Activated B cell treated with CpG ODN at 0.5 μM for 24 hours (primary cell): ENCODE measurements around the gene CREB3L2. TPM values are rescaled to one million over a fixed set of nuclear protein-coding genes. Genes with fewer than 3 reads are reported as not detected.

Source experiments
- ATAC-seq: fragments of 200-7000 bp; cut with Tn5 transposase; one replicate; pipeline ENCODE4 v1.10.0; 2021; ENCODE audit warnings: low read depth, mild to moderate bottlenecking, moderate library complexity
- CTCF ChIA-PET: fragments of 350-600 bp; sonication (Branson Sonifier 250); formaldehyde crosslinking; loops from one replicate; lab custom pipeline; 2021; ENCODE audit warnings: antibody characterized with exemption; lab: Charles Lee
- POLR2A ChIA-PET: fragments of 350-600 bp; sonication (Branson Sonifier 250); formaldehyde crosslinking; loops from one replicate; lab custom pipeline; 2021; ENCODE audit warnings: antibody characterized with exemption; lab: Charles Lee
- DNase-seq: peaks from one replicate; pipeline ENCODE4 v3.0.0; 2022
- H3K27ac Mint-ChIP-seq: one replicate; pipeline ENCODE4 v1.8.0; 2020; ENCODE audit warnings: mixed read lengths
- H3K27me3 Mint-ChIP-seq: one replicate; pipeline ENCODE4 v1.8.0; 2021; ENCODE audit warnings: mixed read lengths
- H3K36me3 Mint-ChIP-seq: one replicate; pipeline ENCODE4 v1.8.0; 2021; ENCODE audit warnings: low read depth, mixed read lengths
- H3K4me1 Mint-ChIP-seq: one replicate; pipeline ENCODE4 v1.8.0; 2021; ENCODE audit warnings: mixed read lengths
- H3K4me3 Mint-ChIP-seq: one replicate; pipeline ENCODE4 v1.8.0; 2020; ENCODE audit warnings: mild to moderate bottlenecking, mixed read lengths
- H3K9me3 Mint-ChIP-seq: one replicate; pipeline ENCODE4 v1.8.0; 2020; ENCODE audit warnings: mixed read lengths
- intact Hi-C: fragments of 100-400 bp; cut with micrococcal nuclease; formaldehyde crosslinking; loops from one replicate; pipeline ENCODE4 v1.15.1; 2024
- total RNA-seq: library from RNA; stranded (reverse); gene quantifications from 2 replicates; pipeline ENCODE4 v1.2.3, GENCODE V29; 2022
- TF ChIP-seq, protein P1 (sequence below): fragments of 200-600 bp; IDR thresholded peaks from one replicate; pipeline ENCODE4 v1.8.0; 2022; ENCODE audit warnings: antibody characterized with exemption, mild to moderate bottlenecking

The CREB3L2 gene
- total RNA-seq, 1 donor from 2014 or later, result 21.7 TPM

DNA sequence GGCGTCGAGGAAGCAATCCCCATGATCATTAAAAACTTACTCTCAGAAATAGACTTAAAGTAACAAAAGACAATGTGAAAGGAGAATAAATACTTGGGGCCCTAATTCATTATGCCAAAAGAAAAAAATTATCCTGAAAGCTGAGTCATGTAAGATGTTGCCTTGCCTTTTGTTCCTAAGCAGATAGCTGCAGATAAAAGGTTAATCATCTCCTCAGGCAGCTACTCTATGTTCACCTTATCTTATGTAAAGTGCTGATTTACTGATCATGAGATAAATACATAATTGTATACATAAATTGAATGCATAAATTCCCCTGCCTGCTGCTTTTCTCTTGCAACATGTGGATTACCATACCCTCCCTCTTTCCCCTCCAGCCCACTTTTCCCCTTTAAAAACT is 28.1 kb upstream of the CREB3L2 start:
- ATAC-seq, result no peak
- Mint-ChIP-seq H3K4me1 (peaks cover 89% of the 10 kb centered on the region), H3K4me3 (no peak overlapping the region), H3K36me3 (peaks cover 4% of the 10 kb centered on the region), H3K9me3 (peaks cover 7% of the 10 kb centered on the region), H3K27ac (peak overlapping the region; percentile 70), H3K27me3 (no peaks in the 10 kb centered on the region)
- intact Hi-C loops, result no loop called here
- POLR2A ChIA-PET, result no interaction called here
- CTCF ChIA-PET, result no interaction called here
- DNase-seq, result no peak
- TF ChIP-seq, protein P1, sequence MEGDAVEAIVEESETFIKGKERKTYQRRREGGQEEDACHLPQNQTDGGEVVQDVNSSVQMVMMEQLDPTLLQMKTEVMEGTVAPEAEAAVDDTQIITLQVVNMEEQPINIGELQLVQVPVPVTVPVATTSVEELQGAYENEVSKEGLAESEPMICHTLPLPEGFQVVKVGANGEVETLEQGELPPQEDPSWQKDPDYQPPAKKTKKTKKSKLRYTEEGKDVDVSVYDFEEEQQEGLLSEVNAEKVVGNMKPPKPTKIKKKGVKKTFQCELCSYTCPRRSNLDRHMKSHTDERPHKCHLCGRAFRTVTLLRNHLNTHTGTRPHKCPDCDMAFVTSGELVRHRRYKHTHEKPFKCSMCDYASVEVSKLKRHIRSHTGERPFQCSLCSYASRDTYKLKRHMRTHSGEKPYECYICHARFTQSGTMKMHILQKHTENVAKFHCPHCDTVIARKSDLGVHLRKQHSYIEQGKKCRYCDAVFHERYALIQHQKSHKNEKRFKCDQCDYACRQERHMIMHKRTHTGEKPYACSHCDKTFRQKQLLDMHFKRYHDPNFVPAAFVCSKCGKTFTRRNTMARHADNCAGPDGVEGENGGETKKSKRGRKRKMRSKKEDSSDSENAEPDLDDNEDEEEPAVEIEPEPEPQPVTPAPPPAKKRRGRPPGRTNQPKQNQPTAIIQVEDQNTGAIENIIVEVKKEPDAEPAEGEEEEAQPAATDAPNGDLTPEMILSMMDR, result no peak

DNA sequence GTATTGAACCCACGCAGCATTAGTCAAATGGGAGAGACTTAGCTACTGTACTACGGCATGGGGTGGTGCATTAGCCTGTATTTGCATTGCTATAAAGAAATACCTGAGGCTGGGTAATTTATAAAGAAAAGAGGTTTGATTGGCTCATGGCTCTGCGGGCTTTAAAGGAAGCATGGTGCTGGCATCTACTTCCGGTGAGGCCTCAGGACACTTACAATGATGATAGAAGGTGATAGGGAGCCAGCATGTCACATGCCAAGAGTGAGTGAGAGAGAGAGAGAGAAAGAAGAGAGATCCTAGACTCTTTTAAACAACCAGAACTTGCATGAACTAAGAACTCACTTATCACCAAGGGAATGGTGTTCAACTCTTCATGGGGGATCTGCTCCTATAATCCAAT is 27.2 kb upstream of the CREB3L2 start:
- H3K36me3 Mint-ChIP-seq, result peaks cover 4% of the 10 kb centered on the region
- ChIA-PET POLR2A (interaction anchor here (0.6 to 1.0 kb wide), 2 partner anchors 12 to 27 kb away, joined by 3 to 5 read pairs; partner anchors contain the start of gene CREB3L2), CTCF (interaction anchor here (0.6 kb wide), 1 partner anchor 125 kb away, joined by 3 read pairs; no protein-coding TSS in a partner anchor)
- ATAC-seq (no peak), DNase-seq (no peak)
- peak overlapping the region; percentile 62 for H3K27ac Mint-ChIP-seq
- TF ChIP-seq, protein P1, result no peak
- peaks cover 86% of the 10 kb centered on the region for H3K4me1 Mint-ChIP-seq
- peak overlapping the region; percentile 5 for H3K4me3 Mint-ChIP-seq
- peaks cover 7% of the 10 kb centered on the region for H3K9me3 Mint-ChIP-seq
- intact Hi-C loops, result no loop called here
- H3K27me3 Mint-ChIP-seq, result no peaks in the 10 kb centered on the region

DNA sequence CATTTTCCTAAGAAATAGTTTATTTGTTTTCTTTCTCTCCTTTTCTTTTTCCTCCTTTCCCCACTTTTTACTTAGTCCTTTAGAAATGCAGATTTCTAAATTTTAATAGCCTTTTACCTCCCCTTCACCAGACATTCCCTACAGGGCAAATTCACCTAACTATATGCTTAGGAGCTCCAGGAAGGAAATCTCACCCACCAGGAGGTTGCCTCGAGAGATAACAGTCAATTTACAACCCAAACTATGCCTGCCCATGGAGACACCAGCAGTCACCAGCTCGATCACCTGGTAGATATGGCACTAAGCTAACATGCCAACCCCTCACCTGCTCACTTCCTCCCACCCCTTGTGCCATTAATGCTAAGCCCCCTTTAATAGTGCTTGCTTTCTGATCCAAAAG is 25.2 kb upstream of the CREB3L2 start:
- no peak for DNase-seq
- intact Hi-C loops, result no loop called here
- no peaks in the 10 kb centered on the region for H3K27me3 Mint-ChIP-seq
- CTCF ChIA-PET, result interaction anchor here (0.6 to 2.2 kb wide), 4 partner anchors 9 to 26 kb away, joined by 3 to 6 read pairs (median 4); partner anchors contain the start of gene CREB3L2
- no peak overlapping the region for H3K4me3 Mint-ChIP-seq
- peaks cover 80% of the 10 kb centered on the region for H3K4me1 Mint-ChIP-seq
- H3K9me3 Mint-ChIP-seq, result peaks cover 7% of the 10 kb centered on the region
- H3K36me3 Mint-ChIP-seq, result peaks cover 4% of the 10 kb centered on the region
- no peak for ATAC-seq
- POLR2A ChIA-PET, result interaction anchor here (0.6 to 1.1 kb wide), 2 partner anchors 12 to 86 kb away, joined by 3 to 6 read pairs; no protein-coding TSS in a partner anchor
- TF ChIP-seq, protein P1, result no peak
- peak overlapping the region; percentile 54 for H3K27ac Mint-ChIP-seq

DNA sequence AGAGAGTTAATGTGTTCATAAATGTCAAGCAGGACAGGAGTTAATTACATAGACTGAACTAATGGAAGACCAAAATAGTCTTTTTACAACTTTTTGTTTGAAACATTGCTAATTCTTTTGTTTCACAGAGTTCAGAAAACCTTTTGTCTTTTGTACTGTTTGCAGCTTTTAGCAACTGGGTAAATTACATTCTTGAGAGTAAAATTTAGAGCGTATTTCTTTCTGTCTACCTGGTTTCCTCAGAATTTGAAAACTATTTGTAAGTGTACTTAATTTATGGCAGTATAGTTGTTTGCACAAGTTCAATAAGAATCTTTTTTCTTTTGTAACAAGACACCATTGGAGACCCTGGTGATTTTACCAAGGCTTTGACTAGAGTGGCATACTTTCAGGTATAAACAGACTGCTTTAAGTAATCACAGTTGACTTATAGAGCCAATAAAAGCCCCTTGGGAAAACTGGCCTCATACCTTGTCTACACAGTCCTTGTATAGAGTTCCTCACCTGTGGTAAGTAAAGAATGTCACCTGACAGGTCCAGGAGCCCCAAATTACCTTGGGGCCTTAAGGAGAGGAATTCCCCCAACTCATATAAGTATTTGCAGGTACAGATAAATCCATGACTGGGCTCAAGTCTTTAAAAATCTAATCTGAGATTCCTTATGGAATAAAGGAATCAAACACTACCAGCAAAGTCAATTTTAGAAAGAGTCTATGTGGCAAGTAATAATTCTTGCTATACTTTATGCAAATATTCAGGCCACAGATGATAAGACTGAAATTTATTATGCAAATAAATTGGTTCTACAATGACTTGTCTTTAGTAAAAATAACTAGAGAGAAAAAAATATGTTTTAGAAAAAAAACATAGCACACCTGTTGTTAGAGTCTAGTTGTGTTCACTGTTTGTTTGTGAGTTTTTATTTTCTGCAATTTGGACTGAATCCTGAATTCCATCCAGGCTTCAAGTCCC is 23.6 kb upstream of the CREB3L2 start:
- TF ChIP-seq, protein P1, result no peak
- Mint-ChIP-seq H3K4me3 (no peak overlapping the region), H3K9me3 (peaks cover 7% of the 10 kb centered on the region), H3K36me3 (peaks cover 4% of the 10 kb centered on the region), H3K4me1 (peaks cover 68% of the 10 kb centered on the region), H3K27ac (peak overlapping the region; percentile 46), H3K27me3 (no peaks in the 10 kb centered on the region)
- CTCF ChIA-PET, result interaction anchor here (1.2 to 2.2 kb wide), 2 partner anchors 24 to 122 kb away, joined by 3 to 5 read pairs; partner anchors contain the start of gene CREB3L2
- no peak for ATAC-seq
- POLR2A ChIA-PET, result no interaction called here
- intact Hi-C loops, result loop anchor here (2.0 kb wide), 1 partner anchor 23 kb away; the partner anchor contains the start of gene CREB3L2
- DNase-seq, result no peak

DNA sequence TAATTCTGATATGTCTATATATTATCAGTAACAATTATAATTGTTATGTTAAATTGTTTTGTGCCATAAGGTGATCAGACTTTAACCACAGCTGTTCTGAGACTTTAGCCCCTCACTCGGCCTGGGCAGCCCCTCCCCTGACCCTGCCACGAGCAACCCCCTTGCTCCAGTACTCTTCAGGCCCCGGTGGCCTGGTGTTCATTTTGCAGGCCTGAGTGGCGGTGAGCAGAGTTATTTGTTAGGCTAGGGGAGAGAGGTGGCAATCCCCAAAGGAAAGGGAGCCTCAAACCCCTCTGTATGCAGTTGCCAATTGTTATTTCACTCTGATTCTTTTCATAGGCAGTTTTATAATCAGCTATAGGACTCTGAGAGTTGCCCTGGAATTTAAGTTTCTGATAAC is 22.9 kb upstream of the CREB3L2 start:
- no peak for DNase-seq
- H3K4me1 Mint-ChIP-seq, result peaks cover 60% of the 10 kb centered on the region
- peaks cover 4% of the 10 kb centered on the region for H3K36me3 Mint-ChIP-seq
- no peak overlapping the region for H3K4me3 Mint-ChIP-seq
- no peak for ATAC-seq
- H3K27ac Mint-ChIP-seq, result peak overlapping the region; percentile 46
- intact Hi-C loops, result loop anchor here (2.0 kb wide), 1 partner anchor 22 kb away; the partner anchor contains the start of gene CREB3L2
- H3K9me3 Mint-ChIP-seq, result peaks cover 7% of the 10 kb centered on the region
- no peaks in the 10 kb centered on the region for H3K27me3 Mint-ChIP-seq
- POLR2A ChIA-PET, result no interaction called here
- TF ChIP-seq, protein P1, result no peak
- CTCF ChIA-PET, result interaction anchor here (0.8 to 1.2 kb wide), 3 partner anchors 9 to 122 kb away, joined by 3 to 4 read pairs (median 3); partner anchors contain the start of gene CREB3L2
